HS-5 (cell line): ENCODE data around the gene RIT2.

Experiments
- DNase-seq: peaks from one replicate; pipeline ENCODE4 v3.0.0-alpha.2; 2012; ENCODE audit warnings: low read depth

Gene RIT2

GRCh38 chr18:43010611-43011010 is 104.9 kb downstream of the RIT2 start:
- DNase-seq, result no peak

GRCh38 chr18:43009674-43010073 is 105.8 kb downstream of the RIT2 start:
- DNase-seq, result no peak

GRCh38 chr18:43007365-43007764 is 108.1 kb downstream of the RIT2 start:
- no peak for DNase-seq

DNA sequence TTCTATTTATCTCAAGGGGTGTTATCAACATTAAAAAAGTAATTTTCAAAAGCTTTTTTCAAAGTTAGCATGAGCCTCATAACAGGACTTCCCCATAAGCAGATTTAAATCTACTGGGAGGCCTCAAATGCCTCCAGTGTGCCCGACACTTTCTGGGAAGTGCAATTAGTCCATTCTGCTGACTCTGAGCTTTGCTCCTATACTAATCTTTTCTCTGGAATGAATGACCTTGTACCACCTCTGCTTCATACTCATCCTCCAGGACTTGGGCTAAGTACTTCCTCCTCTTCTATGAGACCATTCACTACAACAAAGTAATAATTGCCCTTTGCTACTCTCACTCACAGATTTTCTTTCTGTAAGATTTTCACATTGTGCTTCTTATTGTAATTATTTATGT is 111.1 kb downstream of the RIT2 start:
- no peak for DNase-seq

- DNase-seq, result peak; percentile 35
Observed at GRCh38 chr18:43001821-43002220, 113.7 kb downstream of the RIT2 start.

DNA sequence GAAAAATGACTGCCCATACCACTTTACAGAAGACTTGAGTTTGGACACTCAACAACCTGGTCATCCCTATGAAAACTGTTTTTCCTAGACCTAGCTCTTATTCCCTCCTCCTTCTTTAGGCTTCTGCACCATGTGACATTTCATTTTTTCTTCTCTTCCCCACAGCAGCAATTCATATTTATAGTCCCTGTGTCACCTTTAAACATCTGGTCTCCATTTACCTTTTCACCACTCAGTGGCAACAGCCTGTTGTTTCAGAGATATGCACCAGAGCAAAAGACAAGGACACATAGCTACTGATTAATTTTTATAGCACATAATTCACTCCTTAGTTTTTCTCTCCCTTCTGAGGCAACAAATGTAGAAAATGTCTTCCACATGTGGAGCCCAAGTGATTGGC is 118.7 kb downstream of the RIT2 start:
- DNase-seq, result no peak

DNA sequence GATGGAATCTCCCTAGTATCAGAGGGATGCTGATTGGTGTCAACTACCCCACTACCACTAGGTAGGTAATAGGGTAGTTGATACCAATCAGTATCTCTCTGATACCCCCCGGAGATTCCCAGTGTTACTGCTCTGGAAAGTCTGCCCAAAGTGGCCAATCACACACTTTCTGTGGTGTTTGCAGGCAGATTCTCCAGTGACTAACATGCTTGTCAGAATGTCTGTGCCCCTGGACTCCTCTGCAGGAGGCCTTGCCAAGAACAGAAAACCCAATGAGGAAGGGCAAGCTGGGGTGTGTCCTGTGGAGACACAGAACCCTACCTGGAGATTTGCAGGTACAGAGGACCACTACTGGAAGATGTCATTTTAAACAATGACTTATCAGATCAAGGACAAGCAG is 135.1 kb downstream of the RIT2 start:
- DNase-seq, result no peak

- DNase-seq, result no peak
Observed at GRCh38 chr18:42977982-42978637, 137.4 kb downstream of the RIT2 start.

GRCh38 chr18:42976869-42977590 is 138.5 kb downstream of the RIT2 start:
- DNase-seq, result no peak

DNA sequence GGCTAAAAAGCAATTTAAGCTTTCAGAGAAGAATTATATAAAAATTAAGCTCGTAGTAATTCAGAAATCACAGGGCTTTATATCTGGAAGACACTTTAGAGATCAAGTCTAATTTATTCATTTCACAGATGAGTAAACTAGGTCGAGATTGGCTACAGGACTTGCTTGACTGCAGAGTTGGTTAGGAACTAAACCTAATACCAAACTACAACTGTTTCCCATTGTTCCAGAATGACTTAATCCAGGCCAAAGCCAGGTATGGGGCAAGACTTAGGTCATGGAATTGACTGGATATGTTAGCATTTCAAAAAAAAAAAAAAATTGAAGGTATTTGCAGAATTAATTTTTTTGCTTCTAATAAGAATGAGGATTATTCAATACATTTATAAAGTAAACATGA is 146.1 kb downstream of the RIT2 start:
- DNase-seq, result no peak

DNA sequence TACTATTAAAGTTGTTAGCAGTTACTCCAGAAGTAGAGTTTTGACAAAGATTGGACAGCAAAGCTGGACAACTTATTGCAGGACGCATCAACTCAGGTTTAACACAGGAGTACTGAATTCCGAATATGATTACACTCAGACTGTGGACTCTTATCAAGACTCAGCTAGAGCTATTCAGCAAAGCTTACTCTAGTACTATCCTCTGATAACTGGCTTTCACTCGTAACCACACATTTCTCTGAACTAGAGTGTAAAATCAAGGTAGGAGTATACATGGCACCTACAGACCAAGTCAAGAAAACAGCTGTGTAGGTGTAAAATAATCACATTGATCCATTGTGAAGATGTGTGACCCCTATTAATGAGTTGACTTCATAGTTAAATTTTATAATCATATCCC is 154.2 kb downstream of the RIT2 start:
- no peak for DNase-seq

DNA sequence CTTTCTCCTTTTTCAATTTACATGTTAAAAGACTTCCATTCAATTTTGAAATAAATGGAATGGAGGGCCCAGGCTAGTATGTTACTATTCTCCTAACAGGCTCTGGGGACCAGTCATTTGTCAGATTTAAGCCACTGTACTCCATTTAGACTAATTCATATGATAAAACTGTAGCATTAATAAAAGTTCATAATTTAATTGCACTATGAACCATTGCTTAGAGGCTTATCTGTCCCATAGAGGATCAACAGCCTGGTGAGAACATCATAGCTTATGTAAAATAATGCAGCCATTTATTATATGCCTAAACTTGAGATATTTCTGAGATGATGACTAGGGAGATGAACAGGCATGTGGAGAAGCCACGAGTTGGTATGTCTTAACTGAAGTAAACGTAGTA is 156.0 kb downstream of the RIT2 start:
- no peak for DNase-seq

- no peak for DNase-seq
Observed at GRCh38 chr18:42958353-42958752, 157.1 kb downstream of the RIT2 start.

DNA sequence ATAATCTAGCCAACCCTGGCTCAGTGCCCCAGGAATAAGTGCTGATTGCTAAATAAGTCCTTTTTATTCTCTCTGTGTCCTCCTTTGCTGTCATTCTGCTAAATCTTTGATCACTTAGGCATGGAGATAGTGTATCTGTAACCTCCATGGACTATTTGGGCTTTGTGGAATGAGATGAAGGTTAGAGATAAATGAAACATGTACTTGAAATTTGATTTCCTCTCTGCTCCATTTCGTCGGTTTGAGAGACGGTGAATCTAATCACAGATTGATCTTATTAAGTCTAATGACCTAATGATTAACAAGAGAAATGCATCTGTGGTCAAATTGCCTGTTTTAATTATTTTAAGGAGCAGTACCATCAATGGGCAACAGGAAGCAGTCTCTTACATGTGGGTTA is 159.2 kb downstream of the RIT2 start:
- DNase-seq, result no peak

DNA sequence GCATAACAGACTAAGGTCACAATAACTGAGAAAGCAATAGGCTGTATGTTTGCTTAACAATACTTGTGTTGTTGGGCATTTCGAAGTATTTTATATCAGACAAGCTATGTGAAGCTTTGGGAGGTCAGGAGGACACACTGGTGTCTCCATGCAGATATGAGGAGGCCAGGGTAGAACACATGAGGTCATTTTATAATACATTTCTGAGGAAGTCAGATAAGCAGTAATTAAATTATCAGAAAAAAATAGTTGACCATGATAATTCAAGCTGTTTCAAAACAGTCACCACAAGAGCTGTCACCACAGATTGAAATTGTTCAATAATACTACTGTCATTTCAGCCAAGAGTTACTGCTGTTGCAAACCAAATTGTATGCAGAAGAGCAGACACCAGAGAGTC is 160.6 kb downstream of the RIT2 start:
- no peak for DNase-seq

DNA sequence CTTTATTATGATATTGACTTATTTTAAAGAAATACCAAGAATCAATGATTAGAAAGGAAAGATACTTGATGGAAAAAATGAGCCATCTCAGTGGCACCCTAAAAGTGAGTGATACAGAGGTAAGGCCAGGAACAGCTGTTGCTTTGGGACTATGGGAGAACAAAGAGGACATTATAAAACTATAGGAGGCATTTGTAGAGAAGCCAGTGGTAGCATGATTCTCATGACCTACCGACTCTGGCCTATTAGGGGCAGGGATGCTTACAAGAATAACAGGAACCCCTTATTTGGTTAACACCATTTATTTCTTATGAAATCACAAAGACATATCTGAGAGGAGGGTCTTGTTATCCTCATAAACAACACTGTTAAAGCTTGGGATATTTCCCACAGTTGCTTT is 162.2 kb downstream of the RIT2 start:
- DNase-seq, result no peak

DNA sequence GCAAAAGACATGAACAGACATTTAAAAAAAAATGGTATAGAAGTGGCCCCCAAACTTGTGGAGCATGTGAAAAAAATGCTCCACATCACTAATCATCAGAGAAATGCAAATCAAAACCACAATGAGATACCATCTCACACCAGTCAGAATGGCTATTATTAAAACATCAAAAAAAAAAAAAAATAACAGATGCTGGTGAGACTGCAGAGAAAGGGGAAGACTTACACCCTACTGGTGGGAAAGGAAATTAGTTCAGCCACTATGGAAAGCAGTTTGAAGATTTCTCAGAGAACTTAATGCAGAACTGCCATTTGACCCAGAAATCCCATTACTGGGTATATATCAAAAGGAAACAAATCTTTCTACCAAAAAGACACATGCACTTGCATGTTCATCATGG is 164.8 kb downstream of the RIT2 start:
- DNase-seq, result no peak

GRCh38 chr18:42948831-42949230 is 166.7 kb downstream of the RIT2 start:
- no peak for DNase-seq

- no peak for DNase-seq
Observed at GRCh38 chr18:42941860-42942259, 173.6 kb downstream of the RIT2 start.

GRCh38 chr18:42941021-42941420 is 174.5 kb downstream of the RIT2 start:
- no peak for DNase-seq

- DNase-seq, result no peak
Observed at GRCh38 chr18:42937436-42937835, 178.0 kb downstream of the RIT2 start.

- DNase-seq, result no peak
Observed at GRCh38 chr18:42936289-42936688, 179.2 kb downstream of the RIT2 start.

DNA sequence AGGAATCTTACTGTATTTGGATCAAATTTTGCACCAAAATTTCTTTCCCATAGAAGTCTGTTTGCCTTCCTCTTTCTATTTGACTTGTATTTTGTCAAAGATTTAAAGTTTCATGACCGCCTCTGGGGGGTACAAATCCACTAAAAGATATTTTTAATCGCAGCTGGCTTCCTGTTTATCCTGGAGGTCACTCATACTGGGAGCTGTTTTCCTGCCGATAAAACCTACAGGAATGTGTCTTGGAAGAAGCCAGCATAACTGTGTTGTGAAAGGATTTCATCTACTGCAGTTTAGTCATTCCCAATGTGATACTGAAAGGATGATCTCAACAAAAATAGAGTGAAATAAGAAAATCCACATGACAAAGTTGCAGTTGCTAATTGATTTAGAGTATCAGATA is 184.0 kb downstream of the RIT2 start:
- peak; percentile 65 for DNase-seq

- no peak for DNase-seq
Observed at GRCh38 chr18:42929857-42930256, 185.6 kb downstream of the RIT2 start.
